ENCODE results near the gene TKFC.
A peak's percentile ranks its signal among the peaks of the same experiment; 100 is the strongest.

TKFC gene

GRCh38 chr11:61332797-61333549, at the start of gene TKFC, which contains the start of gene DDB1:
TSS of gene TKFC (plus strand) at chr11:61333228. CDS start at chr11:61334729, 1,501 bp downstream.
TSS of gene DDB1 (minus strand) at chr11:61333105. CDS start at chr11:61332968, 137 bp downstream.
- CTCF ChIA-PET = interaction anchor here (0.9 to 6.0 kb wide), 3 partner anchors 13 to 78 kb away, joined by 3 to 210 read pairs (median 3); no protein-coding TSS in a partner anchor
- Histone ChIP-seq H3K4me1 (ENCODE audit: control insufficient read depth, insufficient read depth, low read length) (no peaks in the 10 kb centered on the region), H3K4me3 (ENCODE audit: low read depth, low read length) (peak within 1 kb of the TSS; percentile 99), H3K36me3 (ENCODE audit: control insufficient read depth in 2 of 2, insufficient read depth in 1 of 2, low read length in 2 of 2) (peaks cover 0 to 36% of the 10 kb centered on the region in 2 experiments; a peak in 1 of 3 replicates), H3K9me3 (ENCODE audit: control insufficient read depth, insufficient read depth, low read depth, low read length) (no peaks in the 10 kb centered on the region), H3K27ac (ENCODE audit: extremely low read depth, low read depth, low read length) (peak within 1 kb of the TSS; percentile 69)
- POLR2A ChIA-PET = interaction anchor here (1.2 to 4.3 kb wide), 4 partner anchors 21 to 52 kb away, joined by 3 to 40 read pairs (median 20); partner anchors contain the start of genes CYB561A3 and TMEM138
- TF ChIP-seq ZNF175 (tag by site-specific recombination; IDR thresholded peaks at IDR 0.05) (no peak), ZNF580 (tag by site-specific recombination; IDR thresholded peaks at IDR 0.05) (no peak), INSM2 (tag by site-specific recombination; IDR thresholded peaks at IDR 0.05) (no peak), ZNF426 (tag by site-specific recombination; IDR thresholded peaks at IDR 0.05) (no peak), BCL6B (tag by site-specific recombination; IDR thresholded peaks at IDR 0.05) (no peak), ZNF561 (tag by site-specific recombination; IDR thresholded peaks at IDR 0.05; ENCODE audit: borderline replicate concordance) (peak; percentile 59; the same call in 1 of the 2 replicates), ZNF26 (tag by site-specific recombination; IDR thresholded peaks at IDR 0.05) (no peak), ZNF335 (tag by site-specific recombination; conservative IDR thresholded peaks at IDR 0.05) (peak; percentile 44), ZNF148 (tag by site-specific recombination; IDR thresholded peaks at IDR 0.05; ENCODE audit: borderline replicate concordance) (no peak), ZNF488 (tag by site-specific recombination; IDR thresholded peaks at IDR 0.05) (no peak), ZXDB (tag by site-specific recombination; IDR thresholded peaks at IDR 0.05) (peak; percentile 78), ZNF37A (tag by site-specific recombination; IDR thresholded peaks at IDR 0.05) (peak; percentile 65), EGR2 (tag by site-specific recombination; IDR thresholded peaks at IDR 0.05; ENCODE audit: low read depth) (0 out of 2 replicates have a peak, but pooled peaks have one; percentile 39), SCRT1 (tag by site-specific recombination; IDR thresholded peaks at IDR 0.05; ENCODE audit: borderline replicate concordance) (no peak), ZNF76 (tag by site-specific recombination; IDR thresholded peaks at IDR 0.05; ENCODE audit: borderline replicate concordance, low read depth) (peak; percentile 96), REST (tag by site-specific recombination; IDR thresholded peaks at IDR 0.05) (no peak), ZNF16 (tag by site-specific recombination; IDR thresholded peaks at IDR 0.05; ENCODE audit: low read depth) (no peak), RBAK (tag by site-specific recombination; IDR thresholded peaks at IDR 0.05) (no peak), ZBTB20 (tag by site-specific recombination; IDR thresholded peaks at IDR 0.05) (peak; percentile 29; the same call in 1 of the 2 replicates), PRDM6 (tag by site-specific recombination; IDR thresholded peaks at IDR 0.05) (no peak), BCL11B (tag by site-specific recombination; IDR thresholded peaks at IDR 0.05; ENCODE audit: low read depth) (no peak), KLF9 (tag by site-specific recombination; IDR thresholded peaks at IDR 0.05; ENCODE audit: low read depth) (0 out of 2 replicates have a peak, but pooled peaks have one; percentile 32)

Data from HEK293 (cell line).